Mucosa of gallbladder (tissue), 1 donor: Measurements from ENCODE around the gene AUTS2. TPM values are rescaled to one million over a fixed set of nuclear protein-coding genes. Genes with fewer than 3 reads are reported as not detected.
"Not testable (repeated sequence)": the region's sequence is repeated elsewhere in the genome, so short reads cannot be mapped to it uniquely, and the experiment has no call there.

ENCODE experiments used
- DNase-seq: peaks from one replicate; pipeline ENCODE4 v3.0.0-alpha.2; 2020; ENCODE audit warnings: low spot score
- total RNA-seq: library from RNA; stranded (reverse); gene quantifications from one replicate; pipeline ENCODE4 v1.2.1, GENCODE V29; 2021
- donor health status: DM: no; HTN: no; CAD: no.

Gene AUTS2
- total RNA-seq, 1 donor from 2014 or later, result 50.1 TPM

DNA sequence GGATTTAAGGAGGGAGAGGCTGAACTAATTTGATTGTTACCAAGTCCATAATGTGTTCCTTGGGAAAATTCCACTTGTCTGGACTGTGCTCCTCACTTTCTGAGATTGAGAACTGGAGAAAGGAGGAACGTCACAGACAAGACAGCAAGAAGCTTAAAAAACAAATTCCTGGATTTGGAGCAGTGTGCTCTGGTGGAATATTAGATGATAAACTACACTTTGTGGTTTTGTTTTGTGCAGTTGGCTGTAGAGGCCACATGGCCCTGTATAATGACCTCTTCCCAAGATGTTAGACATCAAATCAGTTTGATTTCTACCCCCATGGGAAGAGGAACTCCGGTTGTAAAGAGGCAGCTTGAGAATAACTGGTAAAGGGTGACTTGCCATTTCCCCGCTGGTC, 1112.4 kb downstream of the AUTS2 start:
- no peak for DNase-seq

DNA sequence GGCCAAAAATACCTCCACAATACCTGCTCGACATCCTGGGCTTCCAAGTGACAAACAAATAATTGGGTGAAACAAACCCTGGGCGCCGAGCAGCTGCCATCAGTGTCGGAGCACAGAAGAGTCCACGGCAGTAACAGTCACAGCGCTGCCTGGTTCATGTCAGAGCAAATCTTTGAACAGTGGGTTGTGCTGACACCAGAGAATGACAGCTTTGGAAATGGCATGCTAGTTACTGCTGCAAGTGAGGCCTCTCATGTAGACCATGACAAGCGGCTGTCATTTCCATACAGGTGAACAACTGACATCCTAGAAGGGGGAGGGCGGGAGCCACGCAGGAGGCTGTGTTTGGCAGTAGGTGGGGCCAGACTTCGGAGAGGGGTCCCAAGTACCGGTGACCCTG, 1113.2 kb downstream of the AUTS2 start:
- no peak for DNase-seq

DNA sequence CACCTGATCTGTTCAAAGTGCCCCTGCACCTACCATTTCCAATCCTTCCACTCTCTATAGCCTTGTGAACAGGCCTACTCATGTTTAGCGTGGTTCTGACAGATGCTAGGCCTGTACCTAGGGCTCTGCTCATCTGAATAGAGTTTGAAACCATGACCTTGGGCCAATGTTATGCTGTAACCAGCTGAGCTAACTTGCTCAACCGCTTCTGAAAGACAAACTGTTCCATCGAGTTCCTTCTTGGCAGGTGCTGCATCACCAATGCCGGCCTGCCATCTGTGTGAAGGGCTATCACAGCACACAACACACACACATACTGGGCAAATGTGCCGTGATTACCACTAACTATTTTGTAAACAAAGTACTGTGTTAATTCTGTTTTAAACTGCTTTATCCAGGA, 1114.7 kb downstream of the AUTS2 start:
- DNase-seq, result peak; percentile 66

DNA sequence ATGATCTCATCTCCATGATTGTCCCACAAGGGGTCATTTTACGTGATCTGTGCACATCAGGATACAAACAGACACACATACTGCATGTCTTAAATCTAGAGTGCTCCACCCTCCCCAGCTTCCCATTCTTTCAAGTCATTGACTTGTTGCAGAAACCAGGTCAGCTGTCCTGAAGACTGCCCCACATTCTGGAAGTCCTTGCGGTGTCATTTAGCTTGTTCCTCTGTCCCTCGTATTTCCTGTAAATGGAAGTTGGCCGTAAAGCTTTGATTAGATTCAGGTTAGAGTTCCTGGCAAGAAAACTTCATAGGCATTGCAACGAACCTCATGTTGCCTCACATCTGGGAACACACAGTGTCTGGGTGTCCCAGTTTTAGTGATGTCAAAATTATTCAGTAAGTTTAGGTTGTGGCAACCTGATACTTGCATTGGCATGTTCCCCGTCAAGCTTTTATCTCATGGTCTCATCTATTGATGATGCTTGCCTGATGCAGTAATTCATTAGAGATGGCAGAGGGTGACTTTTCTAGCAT, 1116.3 kb downstream of the AUTS2 start:
- DNase-seq, result no peak

DNA sequence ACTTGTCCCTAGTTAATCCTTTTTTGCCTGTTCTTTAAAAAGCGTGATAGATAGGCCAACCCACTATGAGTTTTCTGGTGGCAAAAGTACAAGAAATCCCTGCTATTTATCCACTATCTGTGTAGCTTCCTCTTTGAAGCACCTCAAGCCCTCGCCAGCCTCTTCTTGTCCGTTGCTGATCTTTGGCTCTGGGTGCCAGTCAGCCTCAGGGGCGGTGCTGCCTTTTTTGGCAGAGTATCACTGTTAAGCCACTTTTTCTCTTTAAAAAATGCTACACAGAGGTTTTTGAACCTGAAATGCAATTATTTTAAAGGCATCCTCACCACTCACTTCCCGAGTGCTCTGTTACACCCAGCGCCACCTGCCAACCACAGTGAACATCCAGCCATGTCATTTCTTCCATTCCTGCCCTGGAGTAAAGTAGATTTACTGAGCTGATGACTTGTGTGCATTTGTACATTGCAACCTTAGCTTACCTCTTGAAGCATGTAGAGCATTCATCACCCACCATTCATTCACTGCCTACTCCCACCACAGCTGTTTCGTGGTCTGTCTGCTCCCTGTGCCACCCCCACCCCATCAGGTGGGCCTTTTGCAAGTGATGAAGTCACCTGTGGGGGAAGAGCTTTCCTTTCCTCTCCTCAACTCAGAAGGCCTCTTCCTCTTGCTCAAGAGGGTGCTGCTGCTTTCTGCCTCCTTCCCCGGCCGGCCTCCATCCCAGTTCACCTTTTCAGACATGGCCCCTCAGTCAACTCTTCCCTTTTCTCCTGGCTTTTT, 1119.5 kb downstream of the AUTS2 start:
- no peak for DNase-seq

DNA sequence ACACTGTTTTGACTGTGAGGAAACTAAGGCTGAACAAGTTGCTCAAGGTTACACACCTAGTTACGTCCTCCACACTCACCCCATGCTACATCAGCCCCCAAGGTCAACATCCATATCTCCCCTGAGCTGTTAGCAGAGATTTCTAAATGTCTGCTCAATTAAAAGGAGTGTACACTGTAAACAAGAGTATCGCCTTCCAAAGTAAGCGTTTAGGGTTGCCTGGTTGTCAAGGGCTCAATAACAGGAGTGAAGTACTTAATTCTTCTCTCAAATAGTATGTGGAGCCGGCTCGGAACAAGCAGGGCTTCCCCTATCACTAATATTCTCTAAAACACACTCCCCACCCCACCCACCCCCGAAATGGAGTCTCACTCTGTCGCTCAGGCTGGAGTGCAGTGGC, 1120.8 kb downstream of the AUTS2 start:
- DNase-seq, result no peak

DNA sequence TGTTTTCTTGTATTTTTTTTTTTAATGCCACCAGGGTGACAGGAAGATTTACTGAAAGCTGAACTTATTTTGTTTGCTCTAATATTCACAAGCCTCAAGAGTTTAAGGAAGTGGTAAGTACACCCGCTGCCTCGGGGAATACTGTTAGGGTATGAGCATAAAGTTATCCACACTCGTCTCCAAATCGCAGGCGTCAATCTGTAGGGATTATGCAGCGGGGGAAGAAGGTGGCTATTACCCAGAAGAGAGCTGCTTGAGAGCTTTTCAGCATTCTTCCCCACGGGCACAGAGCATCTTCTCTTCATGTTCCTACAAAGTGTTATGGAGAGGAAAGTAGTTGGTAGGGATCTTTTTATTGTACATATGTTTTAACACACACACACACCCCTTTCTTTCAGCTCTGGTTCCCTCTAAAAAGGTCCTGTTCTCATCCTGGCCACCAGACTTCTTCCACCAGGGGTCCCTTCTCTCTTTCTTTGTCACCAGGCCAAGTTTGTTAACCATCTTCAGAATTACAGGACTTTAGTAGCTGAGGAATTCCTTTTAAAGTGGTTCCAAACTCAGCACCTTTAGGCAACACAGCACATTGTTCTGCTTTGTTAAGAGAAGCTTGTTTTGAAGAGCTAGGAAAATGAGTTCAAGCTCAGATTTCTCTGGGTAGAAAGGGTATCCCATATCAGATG, 1122.1 kb downstream of the AUTS2 start:
- DNase-seq, result no peak

DNA sequence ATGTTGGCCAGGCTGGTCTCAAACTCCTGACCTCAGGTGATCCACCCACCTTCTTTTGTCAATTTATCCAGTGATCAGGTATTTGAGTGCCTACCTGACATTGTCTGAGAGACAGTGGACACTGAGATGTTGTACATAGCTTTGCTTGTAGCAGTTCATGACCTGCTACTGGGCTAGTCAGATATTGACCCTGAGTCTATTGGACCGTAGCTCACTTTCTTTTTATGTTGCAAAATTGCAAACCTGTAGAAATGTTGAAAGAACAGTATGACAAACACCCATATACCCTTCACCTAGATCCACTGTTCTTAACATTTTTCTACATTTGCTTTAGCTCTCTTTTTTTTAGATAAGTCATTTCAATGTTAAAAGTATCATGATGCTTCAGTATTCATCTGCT, 1123.2 kb downstream of the AUTS2 start:
- no peak for DNase-seq

DNA sequence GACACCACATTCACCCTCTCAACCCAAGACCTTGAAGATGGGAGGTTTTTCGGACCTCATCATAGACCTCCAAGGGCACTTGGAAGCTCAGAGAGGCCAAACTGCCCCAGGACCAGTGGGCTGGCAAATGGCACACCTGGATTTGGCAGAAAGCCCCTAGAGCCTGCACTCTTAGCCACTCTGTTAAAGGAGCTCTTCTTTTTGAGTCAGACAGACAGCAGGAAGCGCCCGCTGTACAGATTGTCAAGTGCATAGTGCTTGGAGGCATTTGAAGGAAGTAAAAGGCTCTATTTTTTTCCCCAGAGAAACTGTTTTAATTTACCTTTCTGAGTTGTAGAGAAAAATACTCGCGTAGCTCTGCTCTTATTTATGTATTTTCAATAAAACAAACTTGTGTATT, 1125.1 kb downstream of the AUTS2 start:
- DNase-seq, result no peak

DNA sequence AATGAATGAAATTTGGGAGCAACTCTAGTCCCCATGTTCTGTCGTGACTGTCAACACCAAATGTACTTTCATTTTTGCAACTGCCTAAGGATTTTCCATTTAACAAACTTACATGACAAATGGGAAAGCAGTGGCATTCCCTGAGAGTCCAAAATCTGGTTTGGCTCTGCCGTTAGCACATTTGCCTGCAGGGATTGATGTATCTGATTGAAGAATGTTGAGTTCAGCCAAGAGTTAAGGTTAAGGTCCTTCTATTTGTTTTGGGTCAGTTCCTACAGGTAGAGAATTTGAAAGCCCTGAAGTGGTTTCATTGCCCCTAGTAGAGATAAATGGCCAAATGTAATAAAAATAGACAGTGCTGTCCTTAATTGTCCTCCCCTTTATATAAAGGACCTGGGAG, 1127.2 kb downstream of the AUTS2 start:
- DNase-seq, result no peak

DNA sequence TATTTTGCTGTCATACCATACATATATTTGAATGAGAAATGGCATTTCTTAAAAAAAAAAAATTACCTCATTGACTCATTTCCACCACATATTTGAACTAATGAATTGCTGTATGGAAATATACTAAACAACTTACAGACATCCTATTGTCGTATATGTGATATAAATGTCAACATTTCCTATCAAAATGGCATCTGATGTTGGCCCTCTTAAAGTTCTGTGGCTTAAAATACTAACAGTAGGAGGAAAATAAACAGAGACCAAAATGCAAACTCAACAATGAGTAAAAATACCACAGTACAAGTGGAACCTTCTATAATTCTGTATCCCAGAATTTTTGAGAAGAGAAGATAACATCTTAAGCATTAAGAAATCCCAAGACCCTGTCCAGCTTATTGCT, 1128.0 kb downstream of the AUTS2 start:
- DNase-seq, result no peak

DNA sequence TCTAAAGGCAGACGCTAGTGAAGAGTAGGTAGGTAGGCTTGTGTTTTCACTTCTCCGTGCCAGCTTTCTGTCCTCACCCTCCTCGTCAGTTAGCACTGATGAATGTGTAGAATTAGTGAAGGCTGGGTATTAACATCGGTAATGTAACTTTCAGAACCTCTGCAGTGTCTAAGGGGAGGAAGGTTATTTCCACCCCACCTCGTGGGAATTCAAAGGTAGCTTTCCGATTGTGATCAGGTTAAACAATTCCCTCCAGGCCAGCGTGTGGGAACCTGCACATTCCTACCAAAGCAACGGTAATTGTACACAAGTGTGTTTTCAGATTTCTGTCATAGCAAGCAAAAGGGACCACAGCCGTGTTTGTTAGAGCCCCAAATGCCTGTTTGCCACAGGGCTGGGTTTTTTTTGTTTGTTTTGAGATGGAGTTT, 1128.7 kb downstream of the AUTS2 start:
- no peak for DNase-seq

DNA sequence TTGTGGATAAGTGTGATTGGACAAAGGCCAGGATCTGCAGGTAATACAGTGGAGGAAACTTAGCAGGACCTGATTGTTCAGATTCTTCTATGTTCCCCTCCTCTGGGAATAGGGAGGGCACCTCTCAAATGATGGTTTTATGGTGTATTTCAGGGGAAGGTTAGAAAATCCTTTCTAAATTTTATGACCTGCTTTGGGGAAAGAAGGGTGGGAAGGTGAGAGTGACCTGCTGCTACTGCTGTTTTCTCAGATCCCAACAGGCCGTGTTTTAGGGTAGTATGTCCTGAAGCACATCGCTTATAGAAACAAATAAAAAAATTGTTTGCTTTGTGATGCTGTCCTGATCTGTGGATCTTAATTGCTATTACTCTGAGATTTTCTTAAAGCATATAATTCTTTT, 1129.6 kb downstream of the AUTS2 start:
- DNase-seq, result no peak

DNA sequence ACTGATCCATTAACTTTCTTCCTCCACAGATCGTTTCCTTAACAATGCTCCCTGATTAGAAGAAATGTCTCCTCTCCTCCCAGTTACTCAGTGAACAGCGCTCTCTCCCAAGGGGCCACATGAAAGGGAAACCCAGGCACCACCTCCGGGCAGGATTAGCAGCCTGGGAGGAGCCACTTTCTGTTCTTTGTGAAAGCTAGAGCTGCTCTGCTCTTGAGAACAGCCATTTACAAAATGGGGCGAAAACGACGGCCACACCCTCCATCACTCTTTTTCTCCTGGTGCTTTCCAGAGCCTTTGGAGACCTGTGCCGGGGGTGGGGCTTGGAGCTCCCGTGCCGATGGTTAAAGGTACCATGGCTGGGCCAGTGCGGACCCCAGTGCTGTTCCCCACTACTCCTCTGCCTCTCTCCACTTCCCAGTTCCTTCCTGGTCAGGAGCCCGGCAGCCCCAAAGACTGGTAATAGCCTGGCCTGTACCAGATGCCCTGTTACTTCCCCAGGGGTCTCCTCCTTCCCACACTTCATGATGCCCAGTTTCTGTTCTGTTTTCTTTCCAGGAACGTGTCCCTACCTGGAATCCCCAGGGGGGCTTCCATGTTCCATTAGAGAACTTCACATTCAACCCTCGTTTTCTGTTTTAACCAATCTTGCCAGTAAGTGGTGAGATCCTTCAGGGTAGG, 1130.7 kb downstream of the AUTS2 start:
- DNase-seq, result no peak

DNA sequence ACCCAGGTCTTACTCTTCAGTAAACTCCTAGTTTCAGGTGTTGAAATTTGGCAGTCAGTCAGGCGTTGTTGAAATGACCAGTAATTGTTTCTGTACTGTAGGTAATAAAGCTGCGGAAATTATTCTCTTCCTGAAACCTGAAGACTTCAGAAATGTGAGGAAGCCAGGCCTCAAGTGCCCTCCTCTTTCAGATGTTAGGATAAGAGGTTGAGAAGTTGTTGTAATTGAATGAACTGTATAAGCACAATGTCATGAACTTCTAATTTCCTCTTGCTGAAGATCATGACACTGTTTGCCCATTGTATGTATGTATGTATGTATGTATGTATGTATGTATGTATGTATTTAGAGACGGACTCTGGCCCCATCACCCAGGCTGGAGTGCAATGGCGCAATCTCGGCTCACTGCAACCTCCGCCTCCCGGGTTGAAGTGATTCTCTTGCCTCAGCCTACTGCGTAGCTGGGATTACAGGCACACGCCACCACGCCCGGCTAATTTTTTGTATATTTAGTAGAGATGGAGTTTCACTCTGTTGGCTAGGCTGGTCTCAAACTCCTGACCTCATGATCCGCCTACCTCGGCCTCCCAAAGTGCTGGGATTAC, 1131.4 kb downstream of the AUTS2 start:
- DNase-seq, result not testable (repeated sequence)

DNA sequence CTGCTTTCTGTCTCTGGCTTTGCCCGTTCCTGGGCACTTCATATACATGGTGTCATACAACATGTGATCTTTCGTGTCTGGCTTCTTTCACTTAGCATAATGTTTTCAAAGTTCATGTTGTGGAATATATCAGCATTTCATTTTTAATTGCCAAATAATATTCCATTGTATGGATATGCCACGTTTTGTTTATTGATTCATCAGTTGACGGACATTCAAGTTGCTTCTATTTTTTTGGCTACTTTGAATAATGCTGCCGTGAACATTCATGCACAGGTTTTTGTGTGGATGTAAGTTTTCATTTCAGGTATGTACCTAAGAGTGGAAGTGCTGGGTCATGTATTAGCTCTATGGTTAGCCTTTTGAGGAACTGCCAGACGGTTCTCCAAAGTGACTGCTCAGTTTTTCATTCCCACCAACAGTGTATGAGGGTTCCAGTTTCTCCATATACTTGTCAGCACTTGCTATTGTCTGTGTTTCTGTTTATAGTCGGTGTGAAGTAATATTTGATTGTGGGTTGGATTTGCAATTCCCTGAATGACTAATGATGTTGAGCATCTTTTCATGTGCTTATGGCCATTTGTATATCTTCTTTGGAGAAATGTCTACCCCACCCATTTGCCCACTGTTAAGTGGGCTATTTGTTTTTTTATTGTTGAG, 1132.3 kb downstream of the AUTS2 start:
- no peak for DNase-seq

DNA sequence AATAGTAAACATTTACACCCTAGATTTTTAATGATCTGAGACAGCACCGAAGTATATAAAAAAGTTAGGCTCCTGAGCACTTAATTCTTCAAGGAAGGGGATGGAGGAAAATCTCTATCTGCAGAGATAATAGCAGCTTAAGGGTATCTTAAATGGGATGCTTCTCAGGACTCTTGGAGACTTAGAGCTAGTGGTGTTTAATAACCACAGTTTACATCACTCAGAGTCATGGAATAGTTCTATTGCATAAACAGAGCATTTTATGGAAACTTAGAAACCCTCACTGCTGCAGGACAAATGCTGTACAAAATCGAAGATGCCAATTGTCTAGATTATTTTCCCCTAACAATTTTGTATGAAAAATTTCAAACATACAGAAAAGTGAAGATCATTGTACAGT, 1134.8 kb downstream of the AUTS2 start:
- no peak for DNase-seq

DNA sequence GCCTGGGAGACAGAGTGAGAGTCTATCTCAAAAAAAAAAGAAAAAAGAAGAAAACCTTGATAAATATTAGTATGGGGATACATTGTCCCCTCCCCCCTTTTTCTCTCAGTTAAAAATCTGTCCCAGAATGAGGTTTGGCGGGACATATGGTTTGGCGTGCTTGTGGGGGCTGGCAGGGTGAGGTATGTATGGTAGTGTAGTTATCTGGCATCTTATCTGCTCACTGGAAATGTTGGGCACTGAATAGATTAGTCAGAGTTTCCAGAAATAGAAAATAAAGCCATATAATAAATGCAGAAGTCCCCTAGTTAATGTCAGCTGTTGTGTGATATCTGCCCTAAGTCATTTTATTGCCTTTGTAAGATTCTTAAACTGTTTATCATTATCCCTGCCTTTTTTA, 1136.1 kb downstream of the AUTS2 start:
- no peak for DNase-seq

DNA sequence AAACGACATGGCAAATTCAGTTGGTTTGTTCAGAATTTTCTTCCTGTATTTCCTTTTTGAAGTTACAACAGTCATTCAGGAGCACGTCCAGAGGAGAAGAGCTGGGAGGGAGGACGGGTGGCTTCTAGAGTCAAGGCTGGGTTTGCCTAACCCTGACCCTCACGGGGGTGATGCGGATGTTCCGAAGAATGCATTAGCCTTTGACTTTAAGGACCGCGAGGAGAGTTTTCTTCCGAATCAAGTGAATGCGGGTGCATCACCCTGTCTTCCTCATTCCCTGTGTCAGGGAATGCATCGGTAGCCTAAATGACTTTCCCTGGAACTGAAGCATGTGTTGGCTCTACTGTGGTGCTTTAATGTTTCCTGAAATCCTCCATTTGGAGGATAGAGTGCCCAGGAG, 1137.0 kb downstream of the AUTS2 start:
- DNase-seq, result no peak

DNA sequence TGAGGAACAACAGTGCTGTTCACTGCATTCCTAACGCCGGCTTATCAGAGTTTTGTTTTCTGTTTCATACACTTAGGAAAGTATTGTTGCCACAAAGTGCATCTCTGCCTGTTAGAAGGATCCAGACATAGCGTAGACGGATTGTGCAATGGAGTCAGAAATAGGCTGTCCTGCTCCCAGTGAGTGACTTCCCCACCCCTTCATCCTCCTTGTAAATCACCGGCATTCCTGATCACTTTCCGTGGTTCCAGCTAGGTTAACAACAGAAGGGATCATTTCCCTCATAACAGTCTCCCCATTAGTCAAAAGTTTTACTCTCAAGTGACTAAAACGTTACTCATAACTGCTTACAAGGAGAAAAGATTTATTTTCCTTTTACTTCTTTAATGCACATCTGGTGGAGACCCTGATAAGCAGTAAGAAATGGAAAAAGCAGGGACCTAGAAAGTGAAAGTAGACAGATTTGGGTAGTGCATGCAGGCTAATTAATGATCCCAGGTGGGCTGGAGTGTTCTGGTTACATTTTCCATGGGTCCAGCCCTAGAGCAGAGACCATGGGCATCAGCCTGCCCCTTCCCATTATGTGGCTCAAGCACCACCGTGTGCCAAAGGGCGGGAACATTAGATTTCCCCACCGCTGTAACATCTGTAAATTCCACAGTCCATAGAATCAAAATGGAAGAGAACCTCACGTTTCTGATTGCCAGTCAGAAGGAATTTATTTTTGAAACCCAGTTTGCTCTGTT, 1138.6 kb downstream of the AUTS2 start:
- DNase-seq, result no peak
